Cardiac muscle cell (in vitro differentiated cells and primary cell): ENCODE measurements around the gene MYL10. TPM values are rescaled to one million over a fixed set of nuclear protein-coding genes. Genes with fewer than 3 reads are reported as not detected.

Experiments
- DNase-seq, 2 donors: peaks; one replicate each; pipeline versions ENCODE4 v3.0.0 to v3.0.0-alpha.2; 2010 to 2017; ENCODE audit warnings: low read depth in 1 of 2, low spot score in 1 of 2
- H3K27ac ChIP-seq: fragments of 200-600 bp; sonication (generic); 2 replicates; pipeline ENCODE4 v1.5.1; 2016
- H3K27me3 ChIP-seq: fragments of 200-600 bp; sonication (generic); 2 replicates; pipeline ENCODE4 v1.6.0; 2016; ENCODE audit warnings: control low read depth
- H3K36me3 ChIP-seq: fragments of 200-600 bp; sonication (generic); 2 replicates; pipeline ENCODE4 v1.5.1; 2016; ENCODE audit warnings: control low read depth
- H3K4me1 ChIP-seq: fragments of 200-600 bp; sonication (generic); 2 replicates; pipeline ENCODE4 v1.8.1; 2017; ENCODE audit warnings: low read depth, mild to moderate bottlenecking, mixed run types
- H3K4me3 ChIP-seq: fragments of 200-600 bp; sonication (generic); 2 replicates; pipeline ENCODE4 v1.5.1; 2016; ENCODE audit warnings: mild to moderate bottlenecking
- H3K9me3 ChIP-seq: fragments of 200-600 bp; sonication (generic); 2 replicates; pipeline ENCODE4 v1.5.1; 2017; ENCODE audit warnings: low read depth, mild to moderate bottlenecking, control low read depth
- CTCF ChIP-seq: IDR thresholded peaks from 2 replicates; pipeline ENCODE4 v1.5.1; 2012; ENCODE audit warnings: low read depth, mild to moderate bottlenecking, low read length
- polyA plus RNA-seq: library from polyadenylated mRNA; unstranded; fragments of >200 nt; fragmentation: Nextera tagmentation; extraction: Ambion mirVana; gene quantifications from 2 replicates; pipeline ENCODE4 v1.2.1, GENCODE V29; 2016
- total RNA-seq: library from RNA; depleted of rRNA; stranded (reverse); fragments of >200 nt; gene quantifications from 2 replicates; pipeline ENCODE4 v1.2.3, GENCODE V29; 2016

The MYL10 gene
- total and polyA plus RNA-seq, 2 experiments from 2014 or later = not detected

- Histone ChIP-seq H3K4me3 (no peak overlapping the region), H3K9me3 (no peaks in the 10 kb centered on the region), H3K27me3 (no peaks in the 10 kb centered on the region), H3K4me1 (no peaks in the 10 kb centered on the region), H3K27ac (no peak overlapping the region), H3K36me3 (no peaks in the 10 kb centered on the region)
- DNase-seq = peak in 1 of 2 donors; percentile 29
- no peak for TF ChIP-seq CTCF
Observed at GRCh38 chr7:101631224-101631714, 2.2 kb upstream of the MYL10 start.

GRCh38 chr7:101630591-101630990 lies 1.5 kb upstream of the MYL10 start:
- Histone ChIP-seq H3K36me3 (no peaks in the 10 kb centered on the region), H3K27me3 (no peaks in the 10 kb centered on the region), H3K4me3 (no peak overlapping the region), H3K9me3 (no peaks in the 10 kb centered on the region), H3K4me1 (no peaks in the 10 kb centered on the region), H3K27ac (no peak overlapping the region)
- no peak for DNase-seq
- TF ChIP-seq CTCF = no peak

- TF ChIP-seq CTCF = no peak
- Histone ChIP-seq H3K4me1 (no peaks in the 10 kb centered on the region), H3K4me3 (no peak overlapping the region), H3K36me3 (no peaks in the 10 kb centered on the region), H3K27ac (no peak overlapping the region), H3K9me3 (no peaks in the 10 kb centered on the region), H3K27me3 (no peaks in the 10 kb centered on the region)
- no peak for DNase-seq
Observed at GRCh38 chr7:101628522-101628921, 574 bp downstream of the MYL10 start.

- TF ChIP-seq CTCF = no peak
- H3K4me1 ChIP-seq = no peaks in the 10 kb centered on the region
Observed at GRCh38 chr7:101626758-101627157, 2.3 kb downstream of the MYL10 start.

GRCh38 chr7:101626069-101626671 lies 2.9 kb downstream of the MYL10 start:
- TF ChIP-seq CTCF = no peak
- Histone ChIP-seq H3K4me1 (no peaks in the 10 kb centered on the region), H3K27me3 (no peaks in the 10 kb centered on the region), H3K36me3 (no peaks in the 10 kb centered on the region), H3K4me3 (no peak overlapping the region), H3K9me3 (no peaks in the 10 kb centered on the region), H3K27ac (no peak overlapping the region)
- no peak for DNase-seq

More at GRCh38 chr7:101626758-101627157, 2.3 kb downstream of the MYL10 start:
- Histone ChIP-seq H3K27ac (no peak overlapping the region), H3K4me3 (no peak overlapping the region), H3K36me3 (no peaks in the 10 kb centered on the region), H3K27me3 (no peaks in the 10 kb centered on the region), H3K9me3 (no peaks in the 10 kb centered on the region)
- no peak for DNase-seq
